Adrenal gland (tissue), 5 donors: ENCODE results near the gene IL1RAPL1.

Source experiments
- POLR2A ChIP-seq, 2 donors: fragments of 450-650 bp; IDR thresholded peaks; one replicate each; pipeline ENCODE4 v1.6.1; 2017; ENCODE audit warnings: antibody characterized with exemption in 2 of 2, mild to moderate bottlenecking in 2 of 2, moderate library complexity in 1 of 2
- TF ChIP-seq, protein P1 (sequence below), 6 experiments: fragments of 450-650 bp in 4 of 6; fragments of 200-600 bp in 2 of 6; sonication (generic) in 1 of 6; IDR thresholded peaks; 1 replicate in 5 of 6; 2 replicates in 1 of 6; pipeline versions ENCODE4 v1.5.1 to v1.8.0; 2016 to 2021; ENCODE audit warnings: antibody characterized with exemption in 6 of 6, mild to moderate bottlenecking in 2 of 6, moderate library complexity in 1 of 6
- donor health status: DM: no; HTN: no; CAD: no.

DNA sequence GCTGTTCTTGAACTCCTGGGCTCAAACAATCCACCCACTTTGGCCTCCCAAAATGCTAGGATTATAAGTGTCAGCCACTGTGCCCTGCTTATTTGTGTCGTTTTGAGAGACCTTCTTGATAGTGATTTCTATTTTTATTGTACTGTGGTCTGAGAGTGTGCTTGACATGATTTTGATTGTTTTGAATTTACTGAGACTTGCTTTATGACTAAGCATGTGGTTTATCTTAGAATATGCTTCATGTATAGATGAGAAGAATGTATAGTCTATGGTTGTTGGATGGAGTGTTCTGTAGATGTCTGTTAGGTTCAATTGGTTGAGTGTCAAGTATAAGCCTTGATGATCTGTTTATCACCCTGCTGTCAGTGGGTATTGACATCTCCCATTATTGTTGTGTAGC is 789.3 kb downstream of the IL1RAPL1 start:
- TF ChIP-seq, protein P1, sequence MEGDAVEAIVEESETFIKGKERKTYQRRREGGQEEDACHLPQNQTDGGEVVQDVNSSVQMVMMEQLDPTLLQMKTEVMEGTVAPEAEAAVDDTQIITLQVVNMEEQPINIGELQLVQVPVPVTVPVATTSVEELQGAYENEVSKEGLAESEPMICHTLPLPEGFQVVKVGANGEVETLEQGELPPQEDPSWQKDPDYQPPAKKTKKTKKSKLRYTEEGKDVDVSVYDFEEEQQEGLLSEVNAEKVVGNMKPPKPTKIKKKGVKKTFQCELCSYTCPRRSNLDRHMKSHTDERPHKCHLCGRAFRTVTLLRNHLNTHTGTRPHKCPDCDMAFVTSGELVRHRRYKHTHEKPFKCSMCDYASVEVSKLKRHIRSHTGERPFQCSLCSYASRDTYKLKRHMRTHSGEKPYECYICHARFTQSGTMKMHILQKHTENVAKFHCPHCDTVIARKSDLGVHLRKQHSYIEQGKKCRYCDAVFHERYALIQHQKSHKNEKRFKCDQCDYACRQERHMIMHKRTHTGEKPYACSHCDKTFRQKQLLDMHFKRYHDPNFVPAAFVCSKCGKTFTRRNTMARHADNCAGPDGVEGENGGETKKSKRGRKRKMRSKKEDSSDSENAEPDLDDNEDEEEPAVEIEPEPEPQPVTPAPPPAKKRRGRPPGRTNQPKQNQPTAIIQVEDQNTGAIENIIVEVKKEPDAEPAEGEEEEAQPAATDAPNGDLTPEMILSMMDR (IDR thresholded peaks at IDR 0.05), result no peak
- TF ChIP-seq POLR2A (IDR thresholded peaks at IDR 0.05), result no peak
